Fibroblast of villous mesenchyme (primary cell): ENCODE data around the gene PRPS1L1. TPM values are rescaled to one million over a fixed set of nuclear protein-coding genes. Genes with fewer than 3 reads are reported as not detected.

ENCODE experiments used
- DNase-seq: peaks from one replicate; pipeline ENCODE4 v3.0.0-alpha.2; 2010; ENCODE audit warnings: low read depth
- H3K4me3 ChIP-seq: 2 replicates; pipeline ENCODE4 v1.5.1; 2011; ENCODE audit warnings: low read depth, mild to moderate bottlenecking, low read length
- CTCF ChIP-seq: IDR thresholded peaks from 2 replicates; pipeline ENCODE4 v1.5.1; 2012; ENCODE audit warnings: low read depth, mild to moderate bottlenecking, low read length; ENCODE audit not compliant: insufficient read depth
- total RNA-seq: library from RNA; depleted of rRNA; stranded (reverse); fragments of >200 nt; gene quantifications from 2 replicates; pipeline ENCODE4 v1.2.3, GENCODE V29; 2012

PRPS1L1 gene
- not detected in 2 replicates for total RNA-seq

- H3K4me3 ChIP-seq = no peak within 1 kb of the TSS
- no peak for DNase-seq
- no peak for TF ChIP-seq CTCF
These were observed at the start of gene PRPS1L1 for GRCh38 chr7:18027628-18028027. Gene PRPS1L1 (minus strand): TSS chr7:18027846.

- no peak for DNase-seq
- no peak overlapping the region for H3K4me3 ChIP-seq
- TF ChIP-seq CTCF = no peak
These were observed 48.8 kb upstream of the PRPS1L1 start for GRCh38 chr7:18076461-18076860.

GRCh38 chr7:18068745-18069144 lies 41.1 kb upstream of the PRPS1L1 start:
- no peak for TF ChIP-seq CTCF
- no peak overlapping the region for H3K4me3 ChIP-seq
- DNase-seq = no peak

- peak; percentile 12 for DNase-seq
- TF ChIP-seq CTCF = peak; percentile 70
- H3K4me3 ChIP-seq = no peak overlapping the region
These were observed 36.7 kb upstream of the PRPS1L1 start for GRCh38 chr7:18064242-18064838.

GRCh38 chr7:18063149-18063901 lies 35.7 kb upstream of the PRPS1L1 start:
- H3K4me3 ChIP-seq = no peak overlapping the region
- no peak for TF ChIP-seq CTCF
- no peak for DNase-seq

GRCh38 chr7:18059171-18059570 lies 31.5 kb upstream of the PRPS1L1 start:
- no peak overlapping the region for H3K4me3 ChIP-seq
- no peak for TF ChIP-seq CTCF
- DNase-seq = no peak
